ENCODE results near the gene HS6ST3. TPM values are rescaled to one million over a fixed set of nuclear protein-coding genes. Genes with fewer than 3 reads are reported as not detected.

HS6ST3 gene
- total RNA-seq, 1 experiment from 2014 or later, result 1.2 TPM

GRCh38 chr13:96837809-96838208, 747.9 kb downstream of the HS6ST3 start:
- CTCF ChIA-PET, result no interaction called here
- no peak for ATAC-seq
- H3K27me3 Mint-ChIP-seq (ENCODE audit: low read depth), result no peaks in the 10 kb centered on the region
- H3K36me3 Mint-ChIP-seq, result no peaks in the 10 kb centered on the region
- peaks cover 14% of the 10 kb centered on the region for H3K9me3 Mint-ChIP-seq
- POLR2A ChIA-PET, result no interaction called here
- no peak overlapping the region for H3K27ac Mint-ChIP-seq
- TF ChIP-seq USF2 (CRISPR knock-in tag; IDR thresholded peaks at IDR 0.05) (no peak), ZNF263 (CRISPR knock-in tag; IDR thresholded peaks at IDR 0.05; ENCODE audit: low read depth) (no peak), ZBTB21 (CRISPR knock-in tag; IDR thresholded peaks at IDR 0.05; ENCODE audit: borderline replicate concordance) (no peak), NFATC4 (CRISPR knock-in tag; IDR thresholded peaks at IDR 0.05) (no peak), EMX1 (CRISPR knock-in tag; IDR thresholded peaks at IDR 0.05) (no peak), TP53 (CRISPR knock-in tag; IDR thresholded peaks at IDR 0.05) (no peak), NR2C2 (CRISPR knock-in tag; IDR thresholded peaks at IDR 0.05) (no peak), GABPB1 (CRISPR knock-in tag; IDR thresholded peaks at IDR 0.05) (no peak), SOX15 (CRISPR knock-in tag; IDR thresholded peaks at IDR 0.05) (no peak), FOXK1 (CRISPR knock-in tag; IDR thresholded peaks at IDR 0.05) (no peak), MYBL2 (CRISPR knock-in tag; IDR thresholded peaks at IDR 0.05) (no peak), ZNF423 (CRISPR knock-in tag; IDR thresholded peaks at IDR 0.05) (no peak), ZNF232 (CRISPR knock-in tag; IDR thresholded peaks at IDR 0.05) (no peak), RELA (CRISPR knock-in tag; IDR thresholded peaks at IDR 0.05; ENCODE audit: borderline replicate concordance) (no peak), ESRRA (CRISPR knock-in tag; IDR thresholded peaks at IDR 0.05; ENCODE audit: borderline replicate concordance) (no peak)
- TF ChIP-seq, protein P1, sequence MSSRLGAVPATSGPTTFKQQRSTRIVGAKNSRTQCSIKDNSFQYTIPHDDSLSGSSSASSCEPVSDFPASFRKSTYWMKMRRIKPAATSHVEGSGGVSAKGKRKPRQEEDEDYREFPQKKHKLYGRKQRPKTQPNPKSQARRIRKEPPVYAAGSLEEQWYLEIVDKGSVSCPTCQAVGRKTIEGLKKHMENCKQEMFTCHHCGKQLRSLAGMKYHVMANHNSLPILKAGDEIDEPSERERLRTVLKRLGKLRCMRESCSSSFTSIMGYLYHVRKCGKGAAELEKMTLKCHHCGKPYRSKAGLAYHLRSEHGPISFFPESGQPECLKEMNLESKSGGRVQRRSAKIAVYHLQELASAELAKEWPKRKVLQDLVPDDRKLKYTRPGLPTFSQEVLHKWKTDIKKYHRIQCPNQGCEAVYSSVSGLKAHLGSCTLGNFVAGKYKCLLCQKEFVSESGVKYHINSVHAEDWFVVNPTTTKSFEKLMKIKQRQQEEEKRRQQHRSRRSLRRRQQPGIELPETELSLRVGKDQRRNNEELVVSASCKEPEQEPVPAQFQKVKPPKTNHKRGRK (CRISPR knock-in tag; IDR thresholded peaks at IDR 0.05; ENCODE audit: borderline replicate concordance), result no peak
- H3K4me3 Mint-ChIP-seq, result no peak overlapping the region
- peaks cover 10% of the 10 kb centered on the region; the same call in 1 of the 2 replicates for H3K4me1 Mint-ChIP-seq
- DNase-seq (ENCODE audit: low spot score), result no peak

GRCh38 chr13:96844195-96844594, 754.3 kb downstream of the HS6ST3 start:
- ATAC-seq, result no peak
- H3K27ac Mint-ChIP-seq, result no peak overlapping the region
- ChIA-PET POLR2A (no interaction called here), CTCF (no interaction called here)
- H3K36me3 Mint-ChIP-seq, result no peaks in the 10 kb centered on the region
- TF ChIP-seq USF1 (CRISPR knock-in tag; IDR thresholded peaks at IDR 0.05) (no peak), ZNF317 (CRISPR knock-in tag; IDR thresholded peaks at IDR 0.05; ENCODE audit: borderline replicate concordance, low read depth) (no peak), ATF1 (CRISPR knock-in tag; IDR thresholded peaks at IDR 0.05) (no peak), GABPB1 (CRISPR knock-in tag; IDR thresholded peaks at IDR 0.05) (no peak), E2F4 (CRISPR knock-in tag; IDR thresholded peaks at IDR 0.05; ENCODE audit: borderline replicate concordance, low read depth) (no peak), SMAD3 (CRISPR knock-in tag; IDR thresholded peaks at IDR 0.05; ENCODE audit: borderline replicate concordance) (no peak)
- TF ChIP-seq, protein P2, sequence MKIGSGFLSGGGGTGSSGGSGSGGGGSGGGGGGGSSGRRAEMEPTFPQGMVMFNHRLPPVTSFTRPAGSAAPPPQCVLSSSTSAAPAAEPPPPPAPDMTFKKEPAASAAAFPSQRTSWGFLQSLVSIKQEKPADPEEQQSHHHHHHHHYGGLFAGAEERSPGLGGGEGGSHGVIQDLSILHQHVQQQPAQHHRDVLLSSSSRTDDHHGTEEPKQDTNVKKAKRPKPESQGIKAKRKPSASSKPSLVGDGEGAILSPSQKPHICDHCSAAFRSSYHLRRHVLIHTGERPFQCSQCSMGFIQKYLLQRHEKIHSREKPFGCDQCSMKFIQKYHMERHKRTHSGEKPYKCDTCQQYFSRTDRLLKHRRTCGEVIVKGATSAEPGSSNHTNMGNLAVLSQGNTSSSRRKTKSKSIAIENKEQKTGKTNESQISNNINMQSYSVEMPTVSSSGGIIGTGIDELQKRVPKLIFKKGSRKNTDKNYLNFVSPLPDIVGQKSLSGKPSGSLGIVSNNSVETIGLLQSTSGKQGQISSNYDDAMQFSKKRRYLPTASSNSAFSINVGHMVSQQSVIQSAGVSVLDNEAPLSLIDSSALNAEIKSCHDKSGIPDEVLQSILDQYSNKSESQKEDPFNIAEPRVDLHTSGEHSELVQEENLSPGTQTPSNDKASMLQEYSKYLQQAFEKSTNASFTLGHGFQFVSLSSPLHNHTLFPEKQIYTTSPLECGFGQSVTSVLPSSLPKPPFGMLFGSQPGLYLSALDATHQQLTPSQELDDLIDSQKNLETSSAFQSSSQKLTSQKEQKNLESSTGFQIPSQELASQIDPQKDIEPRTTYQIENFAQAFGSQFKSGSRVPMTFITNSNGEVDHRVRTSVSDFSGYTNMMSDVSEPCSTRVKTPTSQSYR (CRISPR knock-in tag; IDR thresholded peaks at IDR 0.05), result no peak
- H3K27me3 Mint-ChIP-seq (ENCODE audit: low read depth), result no peaks in the 10 kb centered on the region
- DNase-seq (ENCODE audit: low spot score), result no peak
- H3K4me1 Mint-ChIP-seq, result no peaks in the 10 kb centered on the region
- H3K9me3 Mint-ChIP-seq, result no peaks in the 10 kb centered on the region
- no peak overlapping the region for H3K4me3 Mint-ChIP-seq

Measured in WTC11 (cell line).